ENCODE data around the gene TPRA1. TPM values are rescaled to one million over a fixed set of nuclear protein-coding genes. Genes with fewer than 3 reads are reported as not detected.

TPRA1 gene
- total RNA-seq, 1 experiment from 2014 or later, result 20.0 TPM

DNA sequence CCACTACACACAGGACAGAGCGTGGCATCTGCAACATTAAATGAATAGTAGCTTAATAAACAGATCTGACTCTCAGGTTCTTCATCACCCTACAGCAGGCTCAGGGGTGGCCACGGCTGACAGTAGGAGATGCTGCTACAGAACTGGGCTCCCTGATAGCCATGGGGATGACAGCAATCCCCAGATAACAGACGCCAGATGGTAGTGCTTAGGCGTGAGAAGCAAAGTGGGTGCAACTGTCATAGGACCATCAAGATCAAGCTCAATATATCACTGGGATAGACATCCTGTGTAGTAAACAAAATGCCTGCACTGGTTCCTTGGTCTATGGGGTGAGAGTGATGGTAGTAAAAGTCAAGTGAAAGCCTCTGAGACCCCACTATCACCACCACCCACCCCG is 2.6 kb upstream of the TPRA1 start:
- Histone ChIP-seq H3K23me2 (ENCODE audit: insufficient read length, low read depth, low read length, poor library complexity, severe bottlenecking) (peaks cover 5% of the 10 kb centered on the region), H2BK15ac (ENCODE audit: low read depth, low read length) (no peak overlapping the region), H2AK5ac (ENCODE audit: insufficient read length, low read length) (no peak overlapping the region), H3K4ac (ENCODE audit: low read depth, low read length) (no peak overlapping the region), H4K91ac (ENCODE audit: insufficient read length, low read depth, low read length) (no peak overlapping the region), H4K8ac (replicated peaks; ENCODE audit: insufficient read length, low read depth, low read length) (no peak overlapping the region), H2BK120ac (ENCODE audit: low read depth, low read length, poor library complexity, severe bottlenecking) (no peak overlapping the region), H3T11ph (ENCODE audit: low read length) (no peak overlapping the region), H3K56ac (ENCODE audit: insufficient read length, low read depth, low read length) (no peak overlapping the region), H3K27ac (ENCODE audit: insufficient read length, low read depth, low read length) (no peak overlapping the region), H3K9me3 (ENCODE audit: control insufficient read depth, low read depth, low read length) (no peaks in the 10 kb centered on the region), H4K5ac (ENCODE audit: insufficient read length, low read depth, low read length) (no peak overlapping the region), H3K27me3 (ENCODE audit: insufficient read depth, low read length) (no peaks in the 10 kb centered on the region), H3K79me1 (ENCODE audit: insufficient read depth, low read depth, low read length, poor library complexity, severe bottlenecking) (no peaks in the 10 kb centered on the region), H4K20me1 (ENCODE audit: control insufficient read depth, insufficient read depth, insufficient read length) (peaks cover 3% of the 10 kb centered on the region), H3K9ac (ENCODE audit: extremely low read depth, insufficient read length, low read length) (no peak overlapping the region), H3K4me2 (ENCODE audit: insufficient read depth, insufficient read length, low read length) (no peak overlapping the region), H2BK5ac (ENCODE audit: insufficient read length, low read length) (no peak overlapping the region), H3K18ac (ENCODE audit: insufficient read length, low read depth, low read length) (no peak overlapping the region), H3K14ac (ENCODE audit: insufficient read depth, low read length) (no peak overlapping the region), H3K4me1 (ENCODE audit: insufficient read depth, low read length) (no peaks in the 10 kb centered on the region), H3K23ac (ENCODE audit: insufficient read length, low read depth, low read length) (no peak overlapping the region), H3K79me2 (ENCODE audit: insufficient read depth, low read length) (no peaks in the 10 kb centered on the region), H2BK12ac (ENCODE audit: insufficient read length, low read depth, low read length) (no peak overlapping the region), H2AFZ (ENCODE audit: low read length) (no peak overlapping the region), H2BK20ac (ENCODE audit: low read depth, low read length, poor library complexity, severe bottlenecking) (no peak overlapping the region)
- TF ChIP-seq CTCF (conservative IDR thresholded peaks at IDR 0.05), result no peak
- H3K27me3 Mint-ChIP-seq (ENCODE audit: low read depth), result peaks cover 11% of the 10 kb centered on the region
- H3K4me1 Mint-ChIP-seq, result peaks cover 27 to 28% of the 10 kb centered on the region in 2 experiments
- H3K4me3 Mint-ChIP-seq, result no peak overlapping the region; a peak in 1 of 5 replicates
- H3K9me3 Mint-ChIP-seq, result no peaks in the 10 kb centered on the region; a peak in 1 of 5 replicates
- H3K36me3 Mint-ChIP-seq (ENCODE audit: insufficient read depth in 1 of 3, low read depth in 3 of 3), result peaks cover 0 to 8% (median 2%) of the 10 kb centered on the region in 3 experiments; a peak in 3 of 7 replicates
- no peak for DNase-seq
- no peak overlapping the region for H3K27ac Mint-ChIP-seq
- no CpG with 5 or more reads among the region's 5 CpGs for WGBS (ENCODE audit: extremely low coverage, insufficient read length, low lambda C conversion rate)

Measured in H9 (cell line).